NCI-H2227 treated with DMSO at 0.1 percent for 48 hours (cell line): ENCODE data around the gene TACC3.
A peak's percentile ranks its signal among the peaks of the same experiment; 100 is the strongest.
"Not testable (repeated sequence)": the region's sequence is repeated elsewhere in the genome, so short reads cannot be mapped to it uniquely, and the experiment has no call there.

ENCODE experiments used
- DNase-seq: peaks from one replicate; lab custom pipeline; 2025; lab: John Stamatoyannopoulos, UW

TACC3 gene

GRCh38 chr4:1721003-1721665, at the start of gene TACC3, which contains the start of gene TMEM129:
TSS of gene TACC3 (plus strand) at chr4:1721521. CDS start at chr4:1723422, 1,901 bp downstream.
TSS of gene TMEM129 (minus strand) at chr4:1721323. CDS start at chr4:1720837, 486 bp downstream.
- DNase-seq: peak; percentile 70

GRCh38 chr4:1673671-1674070, 47.6 kb upstream of the TACC3 start:
- no peak for DNase-seq

- no peak for DNase-seq
Observed at GRCh38 chr4:1674682-1675081, 46.6 kb upstream of the TACC3 start.

- DNase-seq: no peak
Observed at GRCh38 chr4:1675136-1675801, 46.1 kb upstream of the TACC3 start.

- no peak for DNase-seq
Observed at GRCh38 chr4:1675802-1676137, 45.6 kb upstream of the TACC3 start.

- no peak for DNase-seq
Observed at GRCh38 chr4:1676605-1677525, 44.5 kb upstream of the TACC3 start.

- no peak for DNase-seq
Observed at GRCh38 chr4:1678244-1678643, 43.1 kb upstream of the TACC3 start.

GRCh38 chr4:1682860-1683259, 38.5 kb upstream of the TACC3 start:
- DNase-seq: no peak

GRCh38 chr4:1683261-1683735, 38.0 kb upstream of the TACC3 start:
- DNase-seq: peak; percentile 12

- DNase-seq: peak; percentile 76
Observed at GRCh38 chr4:1683736-1684505, 37.4 kb upstream of the TACC3 start, which contains the start of gene FAM53A. TSS of gene FAM53A (minus strand) at chr4:1684313. CDS start at chr4:1668741, 15,572 bp downstream.

- no peak for DNase-seq
Observed at GRCh38 chr4:1684506-1685234, 36.7 kb upstream of the TACC3 start.

- DNase-seq: no peak
Observed at GRCh38 chr4:1685235-1686150, 35.8 kb upstream of the TACC3 start.

GRCh38 chr4:1686440-1687036, 34.8 kb upstream of the TACC3 start:
- no peak for DNase-seq

GRCh38 chr4:1690698-1691097, 30.6 kb upstream of the TACC3 start:
- no peak for DNase-seq

- no peak for DNase-seq
Observed at GRCh38 chr4:1691737-1692373, 29.5 kb upstream of the TACC3 start.

- DNase-seq: peak; percentile 16
Observed at GRCh38 chr4:1693131-1693896, 28.0 kb upstream of the TACC3 start.

GRCh38 chr4:1695913-1696312, 25.4 kb upstream of the TACC3 start:
- no peak for DNase-seq

- not testable (repeated sequence) for DNase-seq
Observed at GRCh38 chr4:1701671-1702070, 19.6 kb upstream of the TACC3 start.
